ENCODE data around the gene MED7.

DNA sequence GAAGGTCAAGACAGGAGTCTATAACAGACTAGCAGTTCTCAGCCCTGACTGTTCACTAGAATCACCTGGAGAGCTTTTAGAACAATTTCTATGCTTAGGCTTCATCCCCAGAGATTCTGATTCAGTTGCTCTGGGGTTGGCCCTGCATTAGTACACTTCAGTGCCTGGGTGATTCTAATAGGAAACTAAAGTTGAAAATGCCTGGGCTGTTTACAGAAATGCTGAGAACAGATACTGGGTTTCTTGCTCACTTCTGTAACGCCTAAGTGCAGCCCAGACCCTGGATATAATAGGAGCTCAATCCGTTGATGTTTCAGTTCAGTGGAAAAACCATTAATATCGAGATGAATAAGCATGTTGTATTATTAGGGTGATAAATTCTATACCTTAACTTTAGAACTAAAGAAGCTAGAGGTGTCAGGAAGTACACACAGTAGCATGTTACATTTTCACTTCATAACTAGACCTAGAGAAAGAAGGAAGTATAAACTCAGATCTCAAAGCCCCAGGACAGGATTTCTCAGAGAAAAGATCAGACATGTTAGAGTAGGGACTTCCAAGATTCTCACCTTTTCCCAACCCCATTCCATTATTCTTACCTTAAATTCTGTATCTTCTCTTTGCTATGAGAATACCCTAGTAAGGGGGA is 54.2 kb downstream of the MED7 start:
- TF ChIP-seq, protein P1, sequence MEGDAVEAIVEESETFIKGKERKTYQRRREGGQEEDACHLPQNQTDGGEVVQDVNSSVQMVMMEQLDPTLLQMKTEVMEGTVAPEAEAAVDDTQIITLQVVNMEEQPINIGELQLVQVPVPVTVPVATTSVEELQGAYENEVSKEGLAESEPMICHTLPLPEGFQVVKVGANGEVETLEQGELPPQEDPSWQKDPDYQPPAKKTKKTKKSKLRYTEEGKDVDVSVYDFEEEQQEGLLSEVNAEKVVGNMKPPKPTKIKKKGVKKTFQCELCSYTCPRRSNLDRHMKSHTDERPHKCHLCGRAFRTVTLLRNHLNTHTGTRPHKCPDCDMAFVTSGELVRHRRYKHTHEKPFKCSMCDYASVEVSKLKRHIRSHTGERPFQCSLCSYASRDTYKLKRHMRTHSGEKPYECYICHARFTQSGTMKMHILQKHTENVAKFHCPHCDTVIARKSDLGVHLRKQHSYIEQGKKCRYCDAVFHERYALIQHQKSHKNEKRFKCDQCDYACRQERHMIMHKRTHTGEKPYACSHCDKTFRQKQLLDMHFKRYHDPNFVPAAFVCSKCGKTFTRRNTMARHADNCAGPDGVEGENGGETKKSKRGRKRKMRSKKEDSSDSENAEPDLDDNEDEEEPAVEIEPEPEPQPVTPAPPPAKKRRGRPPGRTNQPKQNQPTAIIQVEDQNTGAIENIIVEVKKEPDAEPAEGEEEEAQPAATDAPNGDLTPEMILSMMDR (IDR thresholded peaks at IDR 0.05; ENCODE audit: insufficient read depth, low read depth, low read length): no peak
- TF ChIP-seq EZH2 (IDR thresholded peaks at IDR 0.05; ENCODE audit: insufficient read depth, low read length): no peak
